NCI-H2196 (cell line): ENCODE data around the gene SSH2.
A peak's percentile ranks its signal among the peaks of the same experiment; 100 is the strongest.
"Not testable (repeated sequence)": the region's sequence is repeated elsewhere in the genome, so short reads cannot be mapped to it uniquely, and the experiment has no call there.

Source experiments
- DNase-seq: peaks from one replicate; lab custom pipeline; 2025; ENCODE audit not compliant: unreplicated experiment; lab: John Stamatoyannopoulos, UW

SSH2 gene

GRCh38 chr17:29931231-29931932, 1.4 kb upstream of the SSH2 start:
- peak; percentile 33 for DNase-seq

- DNase-seq = no peak
Observed at GRCh38 chr17:29930409-29931010, 482 bp upstream of the SSH2 start.

DNA sequence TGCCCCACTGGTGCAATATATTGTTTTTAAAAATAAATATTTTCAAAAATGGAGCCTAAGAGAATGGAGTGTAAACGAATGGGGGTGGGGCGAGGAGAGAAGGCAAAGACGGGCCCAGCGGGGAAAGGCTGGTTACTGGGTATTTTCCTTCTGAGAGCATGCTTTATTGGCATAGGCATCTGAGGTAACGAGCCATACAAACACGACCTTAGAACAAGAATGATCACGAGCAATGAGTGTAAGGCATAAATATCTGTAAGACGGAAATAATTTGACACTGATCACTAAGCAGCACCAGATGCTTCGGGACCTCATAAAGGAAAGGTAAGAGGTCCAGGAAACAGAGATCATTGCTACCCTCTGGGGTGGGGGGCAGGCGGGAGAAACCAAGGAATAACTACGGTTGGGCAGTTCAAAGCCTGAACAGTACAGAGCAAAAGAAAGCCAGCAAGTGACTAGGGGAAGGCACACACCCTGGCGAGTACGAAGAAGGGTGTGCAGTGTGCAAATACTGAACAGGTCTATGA, 959 bp downstream of the SSH2 start:
- no peak for DNase-seq

DNA sequence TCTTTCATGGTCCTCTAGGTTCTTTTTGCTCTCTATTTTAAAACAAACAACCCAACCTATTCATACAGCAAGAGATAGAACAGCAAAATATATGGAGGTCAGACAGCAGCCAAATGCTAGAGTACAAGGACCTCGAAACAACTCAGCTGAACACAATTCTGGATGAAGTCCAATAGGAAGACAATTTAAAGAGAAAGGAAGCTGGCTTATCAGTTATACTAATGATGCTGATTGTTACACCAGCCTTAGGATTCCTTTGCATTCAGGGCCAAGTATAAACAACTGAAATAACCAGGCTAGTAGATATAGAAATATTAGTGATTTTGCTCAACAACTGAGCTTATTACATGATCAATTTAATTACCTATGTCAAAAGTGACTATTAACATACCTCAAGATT, 2.5 kb downstream of the SSH2 start:
- no peak for DNase-seq

DNA sequence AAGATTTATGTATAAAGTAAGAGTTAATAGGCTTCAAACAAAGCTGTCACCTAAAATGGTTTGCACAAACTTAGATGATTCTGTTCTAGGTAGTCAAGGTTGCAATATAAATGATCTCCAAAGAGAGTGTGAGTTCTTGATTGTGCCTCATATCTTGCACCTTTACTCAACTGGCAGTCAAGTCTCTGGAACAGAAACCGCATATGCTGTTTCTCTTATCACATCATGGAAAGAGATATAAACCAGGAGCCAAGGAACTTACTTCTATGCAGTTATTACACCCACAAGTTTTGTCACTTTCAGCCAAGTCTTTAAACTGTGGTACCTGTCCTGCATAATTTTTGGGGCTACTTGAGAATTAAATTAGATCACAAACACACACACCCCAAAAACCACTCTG, 5.2 kb downstream of the SSH2 start:
- no peak for DNase-seq

DNA sequence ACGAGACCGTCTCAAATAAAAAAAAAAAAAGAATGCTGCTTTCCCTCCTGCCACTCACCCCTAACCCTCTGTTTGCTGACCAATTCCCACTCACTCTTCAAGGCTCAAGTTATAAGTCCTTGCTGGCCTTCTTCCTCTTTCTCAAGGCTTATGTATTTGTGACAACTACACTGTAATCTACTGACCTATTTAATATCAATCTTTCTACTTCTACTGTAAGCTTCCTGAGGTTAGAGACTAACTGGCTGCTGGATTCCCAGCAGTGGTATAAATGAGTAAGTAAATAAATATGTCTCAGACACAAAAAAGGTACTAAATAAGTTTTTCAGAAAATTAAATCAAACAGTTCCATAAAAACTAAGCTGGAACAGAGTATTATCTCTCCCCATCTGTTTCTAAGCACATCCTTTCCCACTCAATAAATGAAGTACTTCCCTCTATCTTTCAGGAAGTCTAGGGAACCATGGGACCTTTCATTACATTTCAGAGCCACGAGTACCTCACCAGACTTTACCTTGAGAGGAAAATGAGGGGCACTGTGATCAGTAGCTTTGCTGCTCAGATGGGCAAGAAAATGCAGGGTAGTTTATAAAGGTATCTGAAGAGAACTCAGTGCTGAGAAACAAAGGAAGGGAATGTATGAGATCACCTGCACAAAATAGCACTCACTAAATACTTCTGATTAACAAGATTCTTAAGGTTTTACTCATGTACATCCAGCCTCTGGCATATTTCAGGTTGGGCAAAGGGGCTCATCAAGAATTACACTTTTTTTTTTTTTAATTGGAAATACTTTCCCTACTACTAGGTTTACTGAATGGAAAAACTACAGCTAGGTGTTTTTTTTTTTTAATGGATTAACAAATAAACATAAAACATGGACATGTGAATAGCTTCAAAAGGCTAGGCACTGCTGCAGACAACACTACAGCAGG, 10.8 kb downstream of the SSH2 start:
- no peak for DNase-seq

- no peak for DNase-seq
Observed at GRCh38 chr17:29918016-29918415, 12.0 kb downstream of the SSH2 start.

DNA sequence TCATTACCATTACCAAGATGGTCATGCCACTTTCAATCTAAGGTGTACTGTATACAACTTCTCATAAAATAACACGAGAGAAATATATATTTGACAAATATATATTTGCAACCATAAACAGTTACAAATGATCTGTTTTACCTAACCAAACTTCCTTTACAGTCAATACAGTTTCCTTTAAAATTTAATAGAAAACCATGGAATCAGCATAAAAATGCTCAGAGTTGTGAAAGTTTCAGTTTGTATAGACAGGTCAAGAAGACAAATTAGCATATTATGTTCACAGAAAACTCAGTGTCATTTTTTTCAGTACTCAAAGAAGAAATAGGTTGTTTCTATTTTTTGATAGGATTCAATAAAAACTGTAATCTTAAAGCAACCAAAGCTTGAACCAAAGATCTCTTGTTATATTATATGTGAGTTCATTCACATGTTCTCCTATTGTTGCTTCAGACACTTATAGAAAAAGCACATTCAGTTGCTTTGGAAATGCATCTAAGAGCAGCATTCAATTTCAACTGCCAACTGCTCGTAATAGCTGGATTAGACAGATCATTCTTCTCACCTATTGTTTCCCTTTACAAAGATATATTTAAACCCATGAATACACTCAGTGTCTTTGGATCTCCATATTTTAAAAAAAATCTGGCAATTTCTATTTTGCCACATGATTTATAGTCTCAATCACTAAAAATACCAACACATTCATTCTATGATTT, 15.1 kb downstream of the SSH2 start:
- DNase-seq = no peak

GRCh38 chr17:29911641-29912177, 18.3 kb downstream of the SSH2 start:
- DNase-seq = no peak

GRCh38 chr17:29909236-29910003, 20.6 kb downstream of the SSH2 start:
- no peak for DNase-seq

GRCh38 chr17:29906969-29907368, 23.1 kb downstream of the SSH2 start:
- DNase-seq = no peak

GRCh38 chr17:29905879-29906167, 24.2 kb downstream of the SSH2 start:
- DNase-seq = no peak

GRCh38 chr17:29905086-29905878, 24.7 kb downstream of the SSH2 start:
- no peak for DNase-seq

DNA sequence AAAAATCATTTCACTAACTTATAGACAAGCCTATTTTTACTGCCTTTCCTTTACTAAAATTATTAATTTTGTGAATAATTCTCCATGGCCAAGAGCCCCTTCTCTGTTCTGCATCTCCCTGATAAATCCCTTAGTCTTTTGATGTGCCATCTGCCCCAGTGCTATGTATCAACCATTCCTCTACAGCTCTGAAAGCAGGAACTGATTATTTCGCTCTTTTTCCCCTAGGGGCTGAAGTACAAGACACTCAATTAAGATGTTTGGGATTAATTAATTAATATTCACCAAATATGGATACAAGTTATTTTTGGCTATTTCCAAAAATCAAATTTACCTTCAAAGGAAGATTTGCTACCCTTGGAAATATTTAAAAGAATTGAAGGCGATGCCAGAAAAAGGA, 26.6 kb downstream of the SSH2 start:
- DNase-seq = no peak

- DNase-seq = not testable (repeated sequence)
Observed at GRCh38 chr17:29897136-29897535, 32.9 kb downstream of the SSH2 start.

DNA sequence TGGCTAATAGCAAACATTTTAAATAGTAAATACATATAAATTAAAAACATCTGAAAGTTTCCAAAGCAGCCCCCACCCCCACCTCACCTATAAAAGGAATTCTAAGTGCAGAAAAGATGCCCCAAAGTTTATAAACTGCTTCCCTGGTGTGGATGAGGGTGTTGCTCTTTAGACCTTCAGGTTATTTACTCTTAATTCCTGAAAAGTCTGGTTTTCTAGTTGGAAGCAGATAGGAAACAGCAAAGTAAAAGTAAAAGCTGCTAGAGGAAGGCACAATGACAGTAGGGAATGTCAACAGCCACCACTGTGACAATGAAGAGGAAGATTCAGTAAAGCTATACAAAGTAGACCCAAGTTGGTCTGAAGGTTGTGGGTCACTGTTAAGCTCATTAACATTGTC, 37.8 kb downstream of the SSH2 start:
- no peak for DNase-seq

GRCh38 chr17:29891131-29891530, 38.9 kb downstream of the SSH2 start:
- DNase-seq = no peak

DNA sequence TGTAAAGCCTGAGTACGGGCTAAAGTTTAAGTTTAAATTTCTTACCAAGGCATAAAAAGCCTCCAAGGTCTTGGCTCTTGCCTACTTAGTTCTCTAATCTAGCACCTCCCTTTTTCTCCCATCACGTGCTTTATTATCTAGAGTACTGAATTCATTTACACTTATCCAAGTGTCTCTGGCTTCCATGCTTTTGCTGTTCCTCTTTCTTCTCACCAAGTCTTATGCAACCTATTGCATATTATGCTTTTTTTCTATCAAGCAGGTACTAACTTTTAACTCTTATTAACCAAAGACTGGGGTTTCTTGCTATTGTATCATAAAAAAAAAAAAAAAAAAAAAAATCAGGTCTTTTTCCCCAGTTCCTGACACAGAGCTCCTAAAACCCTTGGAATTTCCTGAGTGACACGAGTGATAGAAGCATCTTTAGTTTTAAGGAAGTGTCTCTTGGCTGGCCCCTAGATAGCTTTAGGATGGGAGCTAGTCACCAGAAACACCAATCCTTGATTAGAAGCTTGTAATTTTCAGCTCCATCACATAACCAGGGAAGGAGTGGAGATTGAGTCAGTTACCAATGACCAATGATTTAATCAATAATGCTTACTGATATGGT, 44.9 kb downstream of the SSH2 start:
- no peak for DNase-seq

- no peak for DNase-seq
Observed at GRCh38 chr17:29883497-29883896, 46.5 kb downstream of the SSH2 start.
